Effector memory CD8-positive, alpha-beta T cell (primary cell): Measurements from ENCODE around the gene NIT2.

Experiments
- ATAC-seq: fragments of 150-1000 bp; cut with Tn5 transposase; replicated peaks from 2 replicates; pipeline ENCODE4 v1.10.0; 2021; ENCODE audit warnings: mild to moderate bottlenecking, moderate library complexity
- DNase-seq, 3 experiments: peaks; one replicate each; pipeline ENCODE4 v3.0.0; 2021
- H3K27ac Mint-ChIP-seq, 2 donors: one replicate each; pipeline ENCODE4 v1.8.0; 2022; ENCODE audit warnings: mild to moderate bottlenecking in 2 of 2, mixed read lengths in 2 of 2, moderate library complexity in 2 of 2
- H3K27me3 Mint-ChIP-seq, 2 donors: one replicate each; pipeline ENCODE4 v1.8.0; 2022; ENCODE audit warnings: mixed read lengths in 2 of 2
- H3K36me3 Mint-ChIP-seq: one replicate; pipeline ENCODE4 v1.8.0; 2022; ENCODE audit warnings: mild to moderate bottlenecking, moderate library complexity, mixed read lengths; ENCODE audit not compliant: insufficient read depth
- H3K4me1 Mint-ChIP-seq, 2 donors: one replicate each; pipeline ENCODE4 v1.8.0; 2022; ENCODE audit warnings: low read depth in 2 of 2, mixed read lengths in 2 of 2
- H3K4me3 Mint-ChIP-seq, 2 donors: one replicate each; pipeline ENCODE4 v1.8.0; 2022; ENCODE audit warnings: mild to moderate bottlenecking in 2 of 2, mixed read lengths in 2 of 2, moderate library complexity in 2 of 2
- H3K9me3 Mint-ChIP-seq, 2 donors: one replicate each; pipeline ENCODE4 v1.8.0; 2022; ENCODE audit warnings: mixed read lengths in 2 of 2

Gene NIT2

GRCh38 chr3:100407164-100407563 lies 72.6 kb downstream of the NIT2 start:
- Mint-ChIP-seq H3K27ac (no peak overlapping the region), H3K36me3 (no peaks in the 10 kb centered on the region), H3K4me1 (peaks cover under 1 to 10% of the 10 kb centered on the region in 2 donors), H3K27me3 (no peaks in the 10 kb centered on the region), H3K4me3 (no peak overlapping the region), H3K9me3 (peaks cover 0 to 16% of the 10 kb centered on the region in 2 donors)
- DNase-seq = no peak
- ATAC-seq = no peak

- H3K36me3 Mint-ChIP-seq = no peaks in the 10 kb centered on the region
- no peak for DNase-seq
Measured at GRCh38 chr3:100407977-100408532, 73.5 kb downstream of the NIT2 start.

More at GRCh38 chr3:100407977-100408532, 73.5 kb downstream of the NIT2 start:
- peaks cover 0 to 16% of the 10 kb centered on the region in 2 donors for H3K9me3 Mint-ChIP-seq
- peaks cover 0 to 5% of the 10 kb centered on the region in 2 donors for H3K4me1 Mint-ChIP-seq
- H3K4me3 Mint-ChIP-seq = no peak overlapping the region
- no peak for ATAC-seq
- H3K27ac Mint-ChIP-seq = no peak overlapping the region
- H3K27me3 Mint-ChIP-seq = no peaks in the 10 kb centered on the region
